ENCODE measurements around the gene MTHFD2. TPM values are rescaled to one million over a fixed set of nuclear protein-coding genes. Genes with fewer than 3 reads are reported as not detected.

The MTHFD2 gene
- total RNA-seq, 2 donors from 2014 or later = 12.9 to 15.8 TPM

GRCh38 chr2:74198023-74198460 is 373 bp upstream of the MTHFD2 start:
- Histone ChIP-seq H3K4me3 (peak overlapping the region; percentile 55 to 83), H3K9me3 (no peaks in the 10 kb centered on the region), H3K27ac (peak overlapping the region; percentile 88 to 92), H3K4me1 (peaks cover 0 to 14% of the 10 kb centered on the region in 2 donors), H3K36me3 (no peaks in the 10 kb centered on the region), H3K27me3 (no peaks in the 10 kb centered on the region)
- DNase-seq (ENCODE audit: low spot score) = no peak
- no peak for TF ChIP-seq CTCF (IDR thresholded peaks at IDR 0.05)

- Histone ChIP-seq H3K36me3 (no peaks in the 10 kb centered on the region), H3K9me3 (no peaks in the 10 kb centered on the region), H3K4me3 (peak overlapping the region; percentile 55 to 83), H3K27ac (peak overlapping the region; percentile 88 to 92), H3K4me1 (peaks cover 0 to 14% of the 10 kb centered on the region in 2 donors), H3K27me3 (no peaks in the 10 kb centered on the region)
- no peak for DNase-seq (ENCODE audit: low spot score)
- TF ChIP-seq CTCF (IDR thresholded peaks at IDR 0.05) = no peak
Measured at GRCh38 chr2:74199275-74199701, 873 bp downstream of the MTHFD2 start.

DNA sequence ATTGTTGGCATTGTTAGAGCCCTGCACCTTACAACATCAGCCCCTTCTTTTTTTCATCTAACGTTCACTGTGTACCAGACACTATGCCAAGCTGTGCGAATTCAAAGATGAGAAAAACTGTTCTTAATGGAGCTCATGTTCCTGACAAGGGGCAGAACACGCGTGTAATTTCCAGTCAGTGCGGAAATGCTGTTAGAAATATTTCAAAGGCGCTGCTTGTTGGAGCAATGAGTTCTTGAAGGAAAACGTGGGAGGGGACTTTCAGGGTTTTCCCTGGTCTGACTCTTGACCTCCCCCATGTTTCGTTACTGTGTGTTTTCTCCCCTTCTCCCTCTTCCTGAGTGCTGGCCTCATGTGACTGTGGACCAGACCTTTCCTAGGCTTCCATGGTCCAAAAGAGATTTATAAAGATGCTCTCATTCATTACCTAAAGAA is 1.5 kb downstream of the MTHFD2 start:
- Histone ChIP-seq H3K9me3 (no peaks in the 10 kb centered on the region), H3K4me1 (peaks cover 0 to 14% of the 10 kb centered on the region in 2 donors), H3K36me3 (no peaks in the 10 kb centered on the region), H3K4me3 (peak overlapping the region; percentile 55 to 83), H3K27me3 (no peaks in the 10 kb centered on the region), H3K27ac (peak overlapping the region; percentile 88 to 92)
- no peak for TF ChIP-seq CTCF (IDR thresholded peaks at IDR 0.05)
- no peak for DNase-seq (ENCODE audit: low spot score)

DNA sequence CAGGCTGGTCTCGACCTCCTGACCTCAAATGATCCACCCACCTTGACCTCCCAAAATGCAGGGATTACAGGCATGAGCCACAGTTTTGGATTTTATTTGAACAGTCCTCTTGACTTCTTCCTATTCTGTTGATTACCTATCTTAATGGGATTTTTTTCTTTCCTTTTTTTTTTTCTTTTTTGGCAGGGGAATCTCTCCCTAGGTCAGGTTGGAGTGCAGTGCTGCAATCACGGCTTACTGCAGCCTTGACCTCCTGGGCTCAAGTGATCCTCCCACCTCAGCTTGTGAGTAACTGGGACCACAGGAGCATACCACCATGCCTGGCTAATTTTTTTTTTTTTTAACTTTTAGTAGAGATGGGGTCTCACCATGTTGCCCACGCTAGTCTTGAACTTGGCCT is 2.8 kb downstream of the MTHFD2 start:
- H3K4me3 ChIP-seq = no peak overlapping the region
- DNase-seq (ENCODE audit: low spot score) = no peak
- H3K4me1 ChIP-seq = peaks cover 0 to 25% of the 10 kb centered on the region in 2 donors
- peak overlapping the region; percentile 23 to 42 for H3K27ac ChIP-seq
- H3K27me3 ChIP-seq = no peaks in the 10 kb centered on the region
- no peaks in the 10 kb centered on the region for H3K36me3 ChIP-seq
- H3K9me3 ChIP-seq = no peaks in the 10 kb centered on the region
- TF ChIP-seq CTCF (IDR thresholded peaks at IDR 0.05) = no peak

DNA sequence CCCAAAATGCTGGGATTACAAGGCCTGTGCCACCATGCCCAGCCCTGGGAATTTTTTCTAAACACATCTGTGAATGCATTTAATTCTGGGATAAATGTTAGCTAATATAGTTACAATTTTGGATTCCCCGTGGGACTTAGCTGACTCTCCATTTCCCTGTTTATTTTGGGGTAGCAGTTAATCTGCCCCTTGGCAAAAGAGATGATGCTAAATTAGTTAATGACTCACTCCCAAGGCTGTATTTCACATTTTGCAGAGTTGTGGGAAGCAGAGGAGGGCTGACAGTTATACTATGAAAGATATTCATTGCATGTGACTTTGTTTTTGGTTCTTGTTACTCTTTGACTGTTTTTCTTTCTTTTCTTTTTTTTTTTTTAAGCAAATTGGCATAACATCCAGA is 3.2 kb downstream of the MTHFD2 start:
- H3K27ac ChIP-seq = peak overlapping the region; percentile 23 to 42
- H3K4me1 ChIP-seq = peaks cover 0 to 29% of the 10 kb centered on the region in 2 donors
- H3K4me3 ChIP-seq = no peak overlapping the region
- no peak for TF ChIP-seq CTCF (IDR thresholded peaks at IDR 0.05)
- H3K9me3 ChIP-seq = no peaks in the 10 kb centered on the region
- DNase-seq (ENCODE audit: low spot score) = no peak
- H3K36me3 ChIP-seq = no peaks in the 10 kb centered on the region
- no peaks in the 10 kb centered on the region for H3K27me3 ChIP-seq

DNA sequence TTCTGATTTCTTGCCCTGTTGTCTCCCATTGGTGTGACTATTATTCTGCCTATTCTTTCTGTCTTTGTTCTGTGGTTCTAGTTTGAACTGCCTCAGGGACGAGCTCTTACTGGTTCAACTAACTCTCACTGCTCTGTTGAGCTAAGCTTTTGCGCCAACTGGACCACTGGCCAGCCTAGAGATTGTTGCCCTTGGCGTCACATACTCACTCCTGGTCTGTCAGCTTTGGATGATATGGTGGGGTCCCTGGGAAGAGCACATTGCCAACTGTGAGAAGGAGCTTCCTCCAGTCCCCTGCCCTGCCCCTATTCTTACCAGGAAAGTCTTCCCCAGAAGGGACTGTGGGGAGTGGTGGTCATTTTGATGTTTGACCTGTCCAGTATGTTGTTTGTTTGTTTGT is 6.0 kb downstream of the MTHFD2 start:
- Histone ChIP-seq H3K27ac (no peak overlapping the region), H3K9me3 (no peaks in the 10 kb centered on the region), H3K4me3 (no peak overlapping the region), H3K27me3 (no peaks in the 10 kb centered on the region), H3K36me3 (peaks cover 16% of the 10 kb centered on the region), H3K4me1 (peaks cover 0 to 25% of the 10 kb centered on the region in 2 donors)
- DNase-seq (ENCODE audit: low spot score) = no peak
- no peak for TF ChIP-seq CTCF (IDR thresholded peaks at IDR 0.05)

Measured in right atrium auricular region (tissue), 2 donors.